NOMO-1 treated with dmso at 0.1 percent for 144 hours (cell line): ENCODE data around the gene NDN.
"Not testable (repeated sequence)": the region's sequence is repeated elsewhere in the genome, so short reads cannot be mapped to it uniquely, and the experiment has no call there.

ENCODE experiments used
- DNase-seq: peaks from one replicate; lab custom pipeline; 2025; ENCODE audit not compliant: unreplicated experiment; lab: John Stamatoyannopoulos, UW

The NDN gene

GRCh38 chr15:23687143-23687470, at the start of gene NDN:
Gene NDN (minus strand): TSS chr15:23687305. CDS start chr15:23687217, 88 bp downstream.
- no peak for DNase-seq

GRCh38 chr15:23736033-23736673, 49.0 kb upstream of the NDN start:
- DNase-seq = no peak

DNA sequence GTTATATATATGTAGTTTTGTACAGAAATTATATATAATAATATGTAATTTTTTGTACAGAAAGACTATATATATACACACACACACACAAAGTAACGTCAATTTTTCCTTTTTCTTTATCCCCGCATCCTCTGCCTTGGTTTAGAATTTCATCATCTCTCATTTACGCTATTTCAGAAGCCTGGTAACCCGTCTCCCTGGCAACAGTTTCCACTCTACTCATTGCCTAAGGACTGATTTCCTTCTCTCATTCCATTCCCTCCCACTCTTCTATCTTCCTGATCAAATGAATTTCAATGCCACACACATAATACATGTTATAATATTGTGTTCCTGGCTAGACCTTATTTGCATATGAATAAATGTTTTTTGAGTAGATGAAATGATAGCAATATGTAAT, 47.8 kb upstream of the NDN start:
- DNase-seq = no peak

- DNase-seq = not testable (repeated sequence)
These were observed 27.0 kb upstream of the NDN start for GRCh38 chr15:23713874-23714656.

DNA sequence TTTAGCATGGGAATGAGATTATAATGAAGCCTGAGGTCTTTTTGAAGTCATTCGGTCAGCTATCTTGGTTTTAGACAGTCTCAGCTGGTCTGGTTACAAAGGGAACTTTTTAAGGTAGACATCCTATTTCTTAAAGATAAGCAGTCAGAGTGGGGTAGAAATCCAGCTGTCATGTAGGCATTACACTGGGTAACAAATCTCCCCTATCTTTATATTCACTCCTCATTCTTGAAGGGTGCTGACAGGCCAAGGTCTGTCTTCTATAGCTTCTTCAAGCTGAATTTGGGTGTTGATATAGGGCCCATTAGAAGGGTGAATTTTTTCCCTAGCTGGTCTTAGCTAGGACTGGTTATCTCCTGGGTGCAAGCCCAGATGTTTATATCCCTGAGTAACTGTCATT, 21.2 kb upstream of the NDN start:
- DNase-seq = no peak

DNA sequence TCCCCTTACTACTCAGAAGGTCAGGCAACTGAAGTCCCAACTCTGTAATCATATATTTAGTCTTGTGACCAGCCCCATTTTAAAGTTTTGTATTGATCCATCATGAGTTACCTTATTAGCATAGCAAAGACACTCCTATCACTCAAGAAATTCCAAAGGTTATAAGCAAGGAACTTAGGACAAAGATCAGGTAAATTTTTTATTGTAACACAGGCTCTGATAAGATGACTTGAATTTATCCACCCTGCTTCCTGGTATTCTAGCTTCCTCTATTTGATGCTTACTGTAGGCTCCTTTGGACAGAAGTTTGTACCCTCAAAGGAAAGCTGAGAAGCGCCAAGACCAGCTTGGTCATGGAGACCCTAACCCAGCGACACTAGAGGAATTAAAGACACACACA, 8.2 kb upstream of the NDN start:
- DNase-seq = no peak

DNA sequence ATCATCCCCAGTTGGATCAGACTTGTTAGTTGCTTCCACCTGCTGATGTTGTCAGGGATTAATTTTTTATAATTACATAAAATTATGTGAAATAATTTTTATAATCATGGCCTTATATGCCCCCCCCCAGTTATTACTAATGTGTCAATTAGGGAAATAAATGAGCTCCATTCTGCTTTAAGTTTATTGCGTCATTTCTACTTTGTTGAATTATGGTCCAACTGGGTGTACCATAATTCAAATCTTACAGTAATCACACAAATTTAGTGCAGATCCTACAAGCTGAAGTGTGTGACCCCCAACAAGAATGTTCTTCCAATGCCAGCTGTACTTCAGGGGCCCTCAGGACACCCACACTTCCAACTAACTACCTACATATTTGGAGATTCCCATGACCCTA, 7.5 kb upstream of the NDN start:
- no peak for DNase-seq

DNA sequence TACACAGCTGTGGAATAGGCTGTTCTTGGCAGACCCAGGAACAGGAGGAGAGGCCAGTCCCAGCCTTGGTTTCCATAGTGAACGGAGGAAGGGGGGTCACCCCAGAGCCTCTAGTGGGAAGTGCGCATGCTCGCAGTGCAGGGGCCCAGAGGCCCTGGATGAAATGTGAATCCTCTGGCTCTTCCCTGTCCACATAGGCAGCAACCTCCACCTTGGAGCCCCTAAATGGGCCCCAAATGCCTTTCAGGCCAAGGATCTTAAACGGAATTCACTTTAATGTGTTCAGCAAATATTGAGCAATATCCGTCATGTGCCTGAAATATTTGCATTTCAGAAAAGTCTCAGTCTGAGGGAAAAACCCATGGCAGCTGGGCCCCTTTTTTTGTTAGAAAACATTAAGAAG, 3.3 kb upstream of the NDN start:
- no peak for DNase-seq

GRCh38 chr15:23690015-23690414, 2.9 kb upstream of the NDN start:
- no peak for DNase-seq

GRCh38 chr15:23686466-23687142, 501 bp downstream of the NDN start:
- DNase-seq = no peak

DNA sequence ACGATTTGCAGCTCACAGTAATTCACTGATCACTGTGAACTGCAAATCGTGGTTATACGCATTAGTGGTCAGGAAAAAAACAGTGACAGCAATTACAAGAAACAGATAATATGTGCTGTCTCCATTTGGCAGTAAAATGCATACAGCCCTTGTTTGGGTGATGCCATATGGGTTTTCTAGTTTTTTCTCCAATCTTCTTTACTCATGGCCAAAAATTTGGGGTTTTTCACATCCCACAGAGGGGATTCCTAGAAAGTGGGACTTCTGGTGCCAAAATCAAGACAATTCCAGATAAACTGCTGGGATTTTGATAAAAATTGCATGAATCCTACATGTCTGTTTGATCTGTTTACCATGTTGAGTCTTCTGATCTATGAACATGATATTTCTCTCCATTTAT, 15.6 kb downstream of the NDN start:
- no peak for DNase-seq

DNA sequence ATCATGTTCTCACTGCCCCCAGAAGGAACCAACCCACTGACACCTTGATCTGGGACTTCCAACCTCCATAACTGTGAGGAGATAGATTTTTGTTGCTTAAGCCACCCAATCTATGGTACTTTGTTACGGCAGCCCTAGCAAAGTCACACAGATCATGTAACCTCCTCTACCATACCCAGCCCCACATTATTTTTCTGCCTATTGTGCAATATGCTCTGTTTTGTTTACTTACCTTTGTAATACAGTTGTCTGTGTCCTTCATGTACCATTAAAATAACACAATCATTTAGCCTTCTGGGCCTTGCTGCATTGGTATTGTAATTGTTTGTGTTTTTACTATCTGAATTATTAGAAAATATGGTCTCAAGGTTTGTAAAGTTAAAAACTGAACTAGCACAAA, 16.1 kb downstream of the NDN start:
- no peak for DNase-seq

DNA sequence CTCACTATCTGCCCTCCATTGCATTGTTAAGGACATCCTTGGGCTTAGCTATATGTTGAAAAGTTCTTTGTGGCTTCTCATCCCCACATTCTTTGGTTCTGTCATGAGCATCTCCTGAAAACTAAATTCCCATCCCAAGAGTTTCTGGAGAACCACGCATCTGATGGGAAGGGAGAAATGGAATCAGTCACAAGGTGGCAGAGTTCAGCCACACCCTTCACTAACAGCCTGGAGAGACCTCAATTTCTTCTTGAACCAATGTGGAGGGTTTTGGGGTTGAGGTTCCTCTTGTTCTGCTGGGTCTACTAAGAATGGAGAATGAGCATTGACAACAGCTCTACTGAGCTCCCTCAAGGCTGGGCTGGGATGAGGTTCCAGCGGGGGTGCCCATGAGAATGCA, 23.9 kb downstream of the NDN start:
- DNase-seq = no peak

- no peak for DNase-seq
These were observed 38.1 kb downstream of the NDN start for GRCh38 chr15:23648920-23649515.

- no peak for DNase-seq
These were observed 39.4 kb downstream of the NDN start, which contains the start of gene MAGEL2 for GRCh38 chr15:23647421-23648370. Gene MAGEL2 (minus strand): TSS chr15:23647867. CDS start chr15:23647742, 125 bp downstream.

GRCh38 chr15:23647001-23647295, 40.2 kb downstream of the NDN start:
- no peak for DNase-seq

GRCh38 chr15:23646165-23647000, 40.7 kb downstream of the NDN start:
- DNase-seq = no peak

DNA sequence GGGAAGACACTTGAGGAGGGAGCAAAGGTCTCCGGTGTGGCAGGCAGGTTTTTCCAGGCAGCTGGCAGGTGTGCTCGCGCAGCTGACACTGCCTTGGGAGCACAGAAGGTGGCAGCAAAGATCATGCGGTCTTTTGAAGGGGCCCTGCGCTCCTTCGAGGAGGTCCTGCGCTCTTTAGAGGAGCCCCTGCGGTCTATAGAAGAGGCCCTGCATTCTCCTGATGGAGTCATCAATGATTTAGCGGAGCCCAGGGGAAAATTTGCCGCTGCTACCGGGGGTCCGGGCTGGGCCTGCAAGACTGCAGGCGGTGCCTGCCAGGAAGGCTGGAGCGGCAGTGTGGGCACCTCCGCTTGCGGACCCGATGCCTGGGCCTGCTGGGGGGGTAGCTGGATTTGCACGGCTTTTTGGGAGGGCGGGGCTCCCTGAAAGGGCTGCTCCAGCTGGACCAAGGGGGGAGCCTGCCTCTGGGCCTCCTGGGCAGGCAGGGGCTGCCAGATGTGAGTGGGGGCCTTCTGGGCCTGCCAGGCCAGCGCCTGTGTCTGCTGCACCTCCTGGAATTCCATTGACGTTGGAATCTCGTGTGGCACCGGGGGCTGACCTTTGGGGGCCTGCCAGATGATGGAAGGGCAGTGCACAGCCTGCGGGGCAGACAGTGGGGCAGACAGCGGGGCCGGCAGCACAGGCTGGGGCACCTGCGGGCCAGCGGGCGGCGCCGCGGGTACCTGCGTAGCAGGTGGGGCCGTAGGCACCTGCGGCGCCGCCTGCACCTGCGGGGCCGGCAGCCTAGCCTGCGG, 41.5 kb downstream of the NDN start:
- no peak for DNase-seq

- no peak for DNase-seq
These were observed 42.3 kb downstream of the NDN start for GRCh38 chr15:23644829-23645228.
